ENCODE measurements around the gene HRH1. TPM values are rescaled to one million over a fixed set of nuclear protein-coding genes. Genes with fewer than 3 reads are reported as not detected.

HRH1 gene
- total RNA-seq, 1 donor from 2014 or later = not detected

DNA sequence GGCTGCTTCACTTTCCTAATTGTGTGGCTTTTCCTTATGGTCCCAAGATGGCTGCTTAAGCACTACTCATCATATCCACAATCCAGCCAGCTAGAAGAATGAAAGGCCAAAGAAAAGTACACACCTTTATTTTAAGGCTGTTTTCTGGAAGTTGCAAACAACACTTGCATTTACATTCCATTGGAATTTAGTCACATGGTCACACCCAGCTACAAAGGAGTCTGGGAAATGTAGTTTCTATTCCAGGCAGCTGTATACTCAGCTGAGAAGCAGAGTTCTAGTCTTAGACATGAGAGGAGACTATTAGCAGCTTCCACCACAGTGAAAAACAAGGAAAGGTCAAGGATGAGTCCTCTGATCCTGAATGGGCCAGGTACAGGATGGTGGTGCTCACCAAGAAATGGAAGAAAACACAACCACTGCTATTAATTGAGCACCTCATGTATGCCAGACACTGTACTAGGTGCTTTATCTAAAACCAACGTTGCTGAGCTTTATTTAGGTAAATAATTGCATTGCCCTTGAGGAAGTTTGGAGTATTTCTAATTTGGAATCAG is 89.9 kb downstream of the HRH1 start:
- no peak overlapping the region for H3K4me3 Mint-ChIP-seq
- CTCF ChIA-PET = interaction anchor here (1.1 to 1.3 kb wide), 2 partner anchors 91 to 407 kb away, joined by 3 to 6 read pairs; no protein-coding TSS in a partner anchor
- intact Hi-C loops (cut with micrococcal nuclease) = no loop called here
- no peak for ATAC-seq (ENCODE audit: low read depth)
- TF ChIP-seq, protein P1, sequence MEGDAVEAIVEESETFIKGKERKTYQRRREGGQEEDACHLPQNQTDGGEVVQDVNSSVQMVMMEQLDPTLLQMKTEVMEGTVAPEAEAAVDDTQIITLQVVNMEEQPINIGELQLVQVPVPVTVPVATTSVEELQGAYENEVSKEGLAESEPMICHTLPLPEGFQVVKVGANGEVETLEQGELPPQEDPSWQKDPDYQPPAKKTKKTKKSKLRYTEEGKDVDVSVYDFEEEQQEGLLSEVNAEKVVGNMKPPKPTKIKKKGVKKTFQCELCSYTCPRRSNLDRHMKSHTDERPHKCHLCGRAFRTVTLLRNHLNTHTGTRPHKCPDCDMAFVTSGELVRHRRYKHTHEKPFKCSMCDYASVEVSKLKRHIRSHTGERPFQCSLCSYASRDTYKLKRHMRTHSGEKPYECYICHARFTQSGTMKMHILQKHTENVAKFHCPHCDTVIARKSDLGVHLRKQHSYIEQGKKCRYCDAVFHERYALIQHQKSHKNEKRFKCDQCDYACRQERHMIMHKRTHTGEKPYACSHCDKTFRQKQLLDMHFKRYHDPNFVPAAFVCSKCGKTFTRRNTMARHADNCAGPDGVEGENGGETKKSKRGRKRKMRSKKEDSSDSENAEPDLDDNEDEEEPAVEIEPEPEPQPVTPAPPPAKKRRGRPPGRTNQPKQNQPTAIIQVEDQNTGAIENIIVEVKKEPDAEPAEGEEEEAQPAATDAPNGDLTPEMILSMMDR (IDR thresholded peaks at IDR 0.05) = no peak
- peaks cover 6% of the 10 kb centered on the region for H3K27me3 Mint-ChIP-seq
- no peaks in the 10 kb centered on the region for H3K36me3 Mint-ChIP-seq (ENCODE audit: low read depth)
- POLR2A ChIA-PET = interaction anchor here (0.6 to 0.7 kb wide), 2 partner anchors 29 to 32 kb away, joined by 3 read pairs; no protein-coding TSS in a partner anchor
- H3K27ac Mint-ChIP-seq = no peak overlapping the region
- H3K4me1 Mint-ChIP-seq = no peaks in the 10 kb centered on the region
- DNase-seq = no peak
- no peaks in the 10 kb centered on the region for H3K9me3 Mint-ChIP-seq

DNA sequence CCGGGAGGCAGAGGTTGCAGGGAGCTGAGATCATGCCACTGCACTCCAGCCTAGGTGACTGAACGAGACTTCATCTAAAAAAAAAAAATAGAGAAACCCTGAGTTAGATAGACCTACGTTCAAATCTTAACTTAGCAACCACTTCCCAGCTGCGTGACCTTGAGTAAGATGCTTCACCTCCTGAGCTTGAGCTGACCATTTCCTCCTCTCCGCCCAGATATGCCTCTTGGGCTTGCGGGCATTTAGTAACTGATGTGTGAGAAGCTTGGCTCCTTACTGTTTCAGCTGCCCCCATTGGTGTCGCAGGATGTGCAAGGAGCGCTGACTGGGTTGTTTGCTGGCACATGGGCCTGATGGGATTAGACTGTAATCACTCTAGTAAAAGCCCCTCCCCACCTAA is 91.0 kb downstream of the HRH1 start:
- intact Hi-C loops (cut with micrococcal nuclease) = no loop called here
- no peak for DNase-seq
- H3K4me3 Mint-ChIP-seq = no peak overlapping the region
- TF ChIP-seq, protein P1 (IDR thresholded peaks at IDR 0.05) = no peak
- H3K27me3 Mint-ChIP-seq = peaks cover 6% of the 10 kb centered on the region
- no peak for ATAC-seq (ENCODE audit: low read depth)
- H3K4me1 Mint-ChIP-seq = no peaks in the 10 kb centered on the region
- H3K27ac Mint-ChIP-seq = no peak overlapping the region
- no peaks in the 10 kb centered on the region for H3K36me3 Mint-ChIP-seq (ENCODE audit: low read depth)
- ChIA-PET POLR2A (no interaction called here), CTCF (interaction anchor here (1.5 kb wide), 1 partner anchor 9 kb away, joined by 4 read pairs; no protein-coding TSS in a partner anchor)
- no peaks in the 10 kb centered on the region for H3K9me3 Mint-ChIP-seq

DNA sequence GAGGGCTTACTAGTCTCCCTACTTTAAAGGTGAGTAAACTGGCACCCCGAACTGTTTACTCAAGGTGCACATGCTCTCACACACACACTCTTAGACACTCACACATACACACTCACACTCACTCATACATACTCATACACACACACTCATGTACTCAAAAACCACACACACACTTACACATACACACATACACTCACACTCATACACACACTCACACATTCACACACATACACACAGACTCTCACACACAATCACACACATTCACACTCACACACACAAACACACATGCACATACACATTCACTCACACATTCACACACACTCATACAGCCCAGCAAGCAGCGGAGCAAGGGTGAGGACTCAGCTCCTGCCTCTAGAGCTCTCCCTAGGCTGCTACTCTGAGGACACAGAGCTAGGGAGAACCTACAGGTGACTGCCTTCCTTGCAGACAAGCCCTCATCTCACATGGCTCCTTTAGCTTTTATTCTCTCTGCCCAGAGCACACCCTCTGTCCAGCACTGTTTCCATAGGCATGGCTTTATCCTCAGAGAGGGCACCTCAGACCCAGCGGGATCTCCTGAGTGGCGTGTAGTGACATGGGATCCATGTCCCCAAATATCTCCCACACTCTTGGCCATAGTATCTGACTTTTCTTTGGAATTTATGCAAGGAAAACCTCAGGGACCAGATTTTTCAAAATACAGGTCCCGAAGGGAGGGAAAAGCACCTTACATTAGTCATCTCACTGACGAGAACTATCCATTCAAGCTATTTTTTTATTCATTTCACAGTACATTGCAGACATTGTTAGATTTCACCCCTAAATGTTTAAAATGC is 91.8 kb downstream of the HRH1 start:
- no peak for DNase-seq
- POLR2A ChIA-PET = no interaction called here
- no peaks in the 10 kb centered on the region for H3K36me3 Mint-ChIP-seq (ENCODE audit: low read depth)
- ATAC-seq (ENCODE audit: low read depth) = no peak
- intact Hi-C loops (cut with micrococcal nuclease) = no loop called here
- CTCF ChIA-PET = interaction anchor here (1.5 kb wide), 1 partner anchor 10 kb away, joined by 4 read pairs; no protein-coding TSS in a partner anchor
- no peaks in the 10 kb centered on the region for H3K4me1 Mint-ChIP-seq
- peaks cover 7% of the 10 kb centered on the region for H3K27me3 Mint-ChIP-seq
- H3K9me3 Mint-ChIP-seq = no peaks in the 10 kb centered on the region
- H3K4me3 Mint-ChIP-seq = no peak overlapping the region
- TF ChIP-seq, protein P1 (IDR thresholded peaks at IDR 0.05) = no peak
- H3K27ac Mint-ChIP-seq = no peak overlapping the region

DNA sequence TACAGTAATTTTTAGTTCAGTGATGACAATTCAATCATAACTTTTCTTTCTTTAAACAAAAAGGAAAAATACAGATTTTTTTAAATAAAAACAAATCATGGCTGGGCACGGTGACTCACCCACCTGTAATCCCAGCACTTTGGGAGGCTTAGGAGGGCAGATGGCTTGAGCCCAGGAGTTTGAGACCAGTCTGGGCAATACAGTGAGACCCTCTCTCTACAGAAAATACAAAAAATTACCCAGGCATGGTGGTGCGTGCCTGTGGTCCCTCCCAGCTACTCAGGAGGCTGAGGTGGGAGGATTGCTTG is 92.3 kb downstream of the HRH1 start:
- H3K4me3 Mint-ChIP-seq = no peak overlapping the region
- ChIA-PET POLR2A (no interaction called here), CTCF (no interaction called here)
- ATAC-seq (ENCODE audit: low read depth) = no peak
- no peak overlapping the region for H3K27ac Mint-ChIP-seq
- H3K4me1 Mint-ChIP-seq = no peaks in the 10 kb centered on the region
- TF ChIP-seq, protein P1 (IDR thresholded peaks at IDR 0.05) = no peak
- peaks cover 7% of the 10 kb centered on the region for H3K27me3 Mint-ChIP-seq
- no peaks in the 10 kb centered on the region for H3K36me3 Mint-ChIP-seq (ENCODE audit: low read depth)
- DNase-seq = no peak
- H3K9me3 Mint-ChIP-seq = no peaks in the 10 kb centered on the region
- intact Hi-C loops (cut with micrococcal nuclease) = no loop called here

DNA sequence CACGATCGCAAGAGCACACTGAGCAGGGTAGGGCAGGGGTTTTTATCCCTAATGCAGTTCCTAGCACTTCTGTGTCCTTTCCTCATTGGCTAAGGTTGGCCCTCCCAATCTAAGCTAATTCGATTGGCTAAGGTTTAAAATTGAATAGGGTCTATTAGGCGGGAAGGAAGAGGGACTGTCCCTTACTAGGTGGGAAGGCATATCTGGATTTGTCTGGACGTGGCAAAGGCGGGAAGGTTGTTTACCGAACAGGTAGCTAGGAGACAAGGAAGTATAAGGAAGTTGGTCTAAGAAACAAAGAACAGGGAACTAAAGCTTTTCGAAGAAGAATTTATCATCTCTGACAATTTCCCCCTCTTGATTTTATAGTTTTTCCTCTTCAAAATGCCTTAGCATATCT is 93.1 kb downstream of the HRH1 start:
- intact Hi-C loops (cut with micrococcal nuclease) = no loop called here
- Mint-ChIP-seq H3K4me3 (no peak overlapping the region), H3K36me3 (ENCODE audit: low read depth) (no peaks in the 10 kb centered on the region), H3K27me3 (peaks cover 10% of the 10 kb centered on the region), H3K4me1 (no peaks in the 10 kb centered on the region), H3K27ac (no peak overlapping the region), H3K9me3 (no peaks in the 10 kb centered on the region)
- DNase-seq (no peak), ATAC-seq (ENCODE audit: low read depth) (no peak)
- ChIA-PET CTCF (interaction anchor here (1.5 kb wide), 1 partner anchor 87 kb away, joined by 4 read pairs; no protein-coding TSS in a partner anchor), POLR2A (no interaction called here)
- TF ChIP-seq, protein P1 (IDR thresholded peaks at IDR 0.05) = no peak
